Hematopoietic multipotent progenitor cell (in vitro differentiated cells): Measurements from ENCODE around the gene BBIP1. TPM values are rescaled to one million over a fixed set of nuclear protein-coding genes. Genes with fewer than 3 reads are reported as not detected.
"Not testable (repeated sequence)": the region's sequence is repeated elsewhere in the genome, so short reads cannot be mapped to it uniquely, and the experiment has no call there.

Experiments
- DNase-seq, 3 donors: peaks; one replicate each; pipeline ENCODE4 v3.0.0-alpha.2; 2011 to 2015; ENCODE audit warnings: low read depth in 2 of 3, low spot score in 2 of 3
- total RNA-seq: library from RNA; depleted of rRNA; stranded (reverse); fragments of >200 nt; gene quantifications from one replicate; pipeline ENCODE4 v1.2.3, GENCODE V29; 2012

BBIP1 gene
- total RNA-seq, 1 donor, result 7.0 TPM

GRCh38 chr10:110923856-110924493 is 5.0 kb upstream of the BBIP1 start:
- no peak for DNase-seq

- DNase-seq, result peak in 2 of 3 donors; percentile 37 to 71
These were observed 1.2 kb upstream of the BBIP1 start for GRCh38 chr10:110919971-110920881.

- DNase-seq, result no peak
These were observed 460 bp upstream of the BBIP1 start, which contains the start of gene SHOC2 for GRCh38 chr10:110919349-110919931. Gene SHOC2, plus strand, starts transcription at chr10:110919604. Its CDS starts 44,755 bp downstream, at chr10:110964359.

GRCh38 chr10:110918269-110918642 is 724 bp downstream of the BBIP1 start:
- peak in 1 of 3 donors; percentile 94 for DNase-seq

GRCh38 chr10:110916554-110917346 is 2.2 kb downstream of the BBIP1 start:
- no peak for DNase-seq

GRCh38 chr10:110915600-110915999 is 3.4 kb downstream of the BBIP1 start:
- not testable (repeated sequence) for DNase-seq

- DNase-seq, result no peak
These were observed 3.9 kb downstream of the BBIP1 start for GRCh38 chr10:110915035-110915434.

- no peak for DNase-seq
These were observed 4.5 kb downstream of the BBIP1 start for GRCh38 chr10:110914431-110914830.

- no peak for DNase-seq
These were observed 6.6 kb downstream of the BBIP1 start for GRCh38 chr10:110912374-110912773.

- DNase-seq, result no peak
These were observed 8.8 kb downstream of the BBIP1 start for GRCh38 chr10:110910138-110910537.

- DNase-seq, result no peak
These were observed 15.4 kb downstream of the BBIP1 start for GRCh38 chr10:110903280-110904278.

- DNase-seq, result no peak
These were observed 16.8 kb downstream of the BBIP1 start for GRCh38 chr10:110901954-110902819.

GRCh38 chr10:110900983-110901382 is 18.0 kb downstream of the BBIP1 start:
- no peak for DNase-seq

GRCh38 chr10:110898391-110898790 is 20.6 kb downstream of the BBIP1 start:
- no peak for DNase-seq

GRCh38 chr10:110897184-110897583 is 21.8 kb downstream of the BBIP1 start:
- DNase-seq, result no peak

- DNase-seq, result peak in 2 of 3 donors; percentile 43 to 76
These were observed 25.3 kb downstream of the BBIP1 start for GRCh38 chr10:110893559-110894179.

GRCh38 chr10:110892602-110893288 is 26.2 kb downstream of the BBIP1 start:
- no peak for DNase-seq
